Midbrain (tissue), 1 donor: ENCODE data around the gene TELO2.

Experiments used
- DNase-seq: peaks from one replicate; lab custom pipeline; 2025; lab: John Stamatoyannopoulos, UW

Gene TELO2

DNA sequence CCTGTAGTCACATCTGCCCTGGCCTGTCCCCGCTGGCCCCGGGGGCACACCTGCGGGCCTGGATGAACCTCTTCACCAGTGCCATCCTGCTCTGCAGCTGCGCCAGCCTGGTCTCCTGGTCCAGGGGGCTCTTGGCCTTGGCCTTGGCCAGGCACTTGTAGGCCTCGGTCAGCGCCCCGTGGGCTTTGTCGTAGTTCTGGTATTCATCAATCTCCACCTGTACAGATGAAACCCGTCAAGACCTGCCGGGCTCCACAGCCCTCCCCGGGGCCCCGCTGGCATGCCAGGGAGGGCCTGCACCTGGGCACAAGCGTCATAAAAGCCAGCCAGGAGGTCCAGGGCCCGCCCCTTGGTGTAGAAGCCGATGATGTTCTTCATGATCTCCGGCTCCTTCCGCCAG is 26.7 kb downstream of the TELO2 start:
- no peak for DNase-seq

DNA sequence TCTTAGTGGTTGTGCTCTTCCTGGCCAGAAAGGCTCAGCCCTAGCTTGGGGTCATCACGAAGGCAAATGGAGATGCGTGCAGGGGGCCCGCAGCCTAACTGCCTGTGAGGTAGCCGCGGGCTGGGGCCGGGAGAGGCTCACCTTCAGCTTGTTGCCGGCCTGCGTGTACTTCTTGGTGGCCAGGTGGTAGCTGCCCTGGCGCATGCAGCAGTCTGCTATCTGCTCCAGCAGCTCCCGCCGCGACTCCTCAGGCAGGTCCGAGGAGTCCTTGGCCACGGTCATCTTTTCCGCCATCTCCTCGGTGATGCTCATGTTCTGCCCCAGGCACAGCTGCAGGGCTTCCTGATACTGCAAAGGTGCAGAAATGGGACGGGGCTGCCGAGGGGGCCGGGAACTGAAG is 27.3 kb downstream of the TELO2 start:
- DNase-seq: no peak

DNA sequence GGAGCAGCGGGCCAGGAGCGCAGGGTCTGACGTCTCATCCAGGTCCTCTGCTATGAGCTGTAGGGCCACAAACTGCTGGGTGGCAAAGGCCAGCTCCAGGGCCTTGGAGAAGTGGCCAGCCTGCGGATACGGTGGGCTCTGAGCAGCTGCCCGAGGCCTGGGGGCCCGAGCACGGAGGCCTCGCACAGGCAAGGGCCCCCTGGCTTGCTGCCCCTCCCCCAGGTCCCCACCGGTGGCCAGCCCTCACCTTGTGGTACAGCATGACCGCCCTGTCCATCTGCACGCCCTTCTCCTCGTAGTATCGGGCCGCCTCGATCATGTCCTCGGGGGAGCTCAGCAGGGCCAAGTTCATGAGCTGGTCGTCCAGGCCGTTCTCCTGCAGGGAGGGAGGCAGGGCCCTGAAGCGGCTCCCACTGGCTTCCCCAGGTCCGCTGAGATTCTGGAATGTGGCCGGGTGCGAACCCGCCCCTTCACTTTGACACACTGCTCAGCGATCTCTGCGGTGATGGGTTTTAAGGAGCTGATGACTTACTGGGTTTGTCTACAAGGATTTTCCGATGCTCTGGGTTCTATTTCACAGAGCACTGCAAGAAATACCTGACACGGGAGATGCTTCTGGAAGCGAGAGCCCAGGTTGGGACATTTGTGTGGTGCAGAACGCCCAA is 30.6 kb downstream of the TELO2 start:
- DNase-seq: no peak

DNA sequence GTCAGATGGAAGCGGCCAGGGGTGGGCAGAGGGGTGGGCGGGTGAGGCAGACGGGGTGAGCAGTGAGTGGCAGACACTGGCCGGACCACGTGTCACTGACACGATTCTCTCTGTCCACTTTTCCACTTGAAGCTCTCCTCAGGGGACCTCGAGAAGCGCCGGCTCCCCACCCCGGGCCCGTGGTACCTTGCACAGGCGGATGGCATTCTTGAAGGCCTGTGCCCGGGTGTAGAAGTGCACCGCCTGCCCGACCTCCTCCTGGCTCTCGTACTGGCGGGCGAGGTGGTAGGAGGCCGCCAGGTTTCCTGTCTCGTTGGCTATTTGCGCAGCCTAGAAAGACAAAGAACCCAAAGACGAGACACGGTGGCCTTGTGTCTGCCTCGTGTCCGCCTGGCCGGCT is 31.2 kb downstream of the TELO2 start:
- DNase-seq: no peak

DNA sequence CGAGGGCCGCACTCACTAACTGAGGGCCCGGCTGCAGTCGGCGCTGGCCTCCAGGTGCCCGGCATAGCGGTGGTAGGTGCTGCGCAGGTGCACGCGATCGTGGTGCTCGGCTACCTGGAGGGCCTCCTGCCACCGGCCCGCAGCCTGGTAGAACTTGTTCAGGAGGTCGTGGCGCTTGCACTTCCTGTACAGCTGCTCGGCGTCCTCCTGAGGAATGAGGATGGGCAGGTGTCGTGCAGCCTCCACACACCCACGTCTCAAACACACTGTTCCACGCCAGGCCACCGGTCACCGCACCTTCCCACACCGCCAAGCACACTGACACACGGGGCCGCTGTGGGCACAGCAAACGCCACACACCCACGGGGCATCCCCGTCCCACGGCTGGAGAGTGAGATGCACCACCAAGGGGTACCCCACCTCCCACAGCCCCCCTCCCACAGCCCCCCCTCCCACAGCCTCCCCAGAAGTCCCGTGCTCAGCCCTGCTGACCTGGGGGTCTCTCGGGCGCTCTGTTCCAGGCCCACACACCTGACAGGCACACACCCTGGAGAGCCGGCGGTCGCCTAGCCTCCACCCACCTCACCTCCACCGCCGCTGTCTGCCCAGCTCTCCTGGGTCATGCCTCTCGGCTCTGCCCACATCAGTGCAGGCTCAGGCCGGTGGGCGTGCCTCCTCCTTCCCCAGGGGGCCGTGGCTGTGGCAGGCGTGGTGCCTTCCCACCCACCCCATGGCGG is 32.9 kb downstream of the TELO2 start:
- no peak for DNase-seq

DNA sequence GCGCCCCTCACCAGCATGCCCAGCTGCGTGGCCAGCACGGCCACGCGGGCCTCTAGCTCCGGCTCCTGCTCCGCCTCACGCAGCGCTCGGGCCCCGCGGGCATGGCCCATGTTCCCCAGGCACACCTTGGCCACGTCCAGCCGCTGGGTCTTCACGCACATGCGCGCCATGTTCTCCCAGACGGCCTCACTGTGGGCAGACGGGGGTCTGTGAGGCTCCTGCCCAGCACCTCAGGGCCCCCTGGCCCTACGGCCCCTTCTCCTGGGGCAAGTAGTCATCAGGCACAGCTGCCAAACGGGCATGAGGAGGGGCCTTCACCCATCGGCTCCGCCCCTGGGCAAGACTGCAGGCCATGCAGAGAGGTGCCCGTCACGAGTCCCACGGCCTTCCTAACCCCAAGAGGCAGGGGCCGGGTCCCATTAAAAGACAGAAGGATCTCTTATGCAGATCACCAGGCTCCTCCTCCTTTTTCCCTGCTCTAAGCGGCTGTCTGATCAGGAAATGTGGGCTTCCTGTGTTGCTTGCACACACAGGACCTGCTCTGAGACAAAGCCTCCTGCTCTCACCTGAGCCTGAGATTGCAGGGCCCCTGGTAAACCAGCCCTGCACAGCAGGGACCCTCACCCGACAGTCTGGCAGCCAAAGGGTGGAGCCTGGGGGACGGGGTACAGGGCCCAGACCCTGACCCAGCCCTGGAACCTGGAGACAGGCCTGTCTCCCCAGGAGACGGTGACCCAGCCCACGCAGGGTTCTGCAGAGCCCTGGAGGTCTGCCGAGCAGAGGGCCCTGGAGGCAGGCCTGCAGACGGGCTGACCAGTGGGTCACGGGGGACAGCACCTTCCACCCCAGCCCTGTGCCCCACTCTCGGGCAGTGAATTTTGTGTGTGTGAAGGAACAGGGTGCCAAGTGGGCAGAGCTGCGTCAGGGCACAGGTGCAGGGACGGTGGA is 33.7 kb downstream of the TELO2 start:
- DNase-seq: no peak

DNA sequence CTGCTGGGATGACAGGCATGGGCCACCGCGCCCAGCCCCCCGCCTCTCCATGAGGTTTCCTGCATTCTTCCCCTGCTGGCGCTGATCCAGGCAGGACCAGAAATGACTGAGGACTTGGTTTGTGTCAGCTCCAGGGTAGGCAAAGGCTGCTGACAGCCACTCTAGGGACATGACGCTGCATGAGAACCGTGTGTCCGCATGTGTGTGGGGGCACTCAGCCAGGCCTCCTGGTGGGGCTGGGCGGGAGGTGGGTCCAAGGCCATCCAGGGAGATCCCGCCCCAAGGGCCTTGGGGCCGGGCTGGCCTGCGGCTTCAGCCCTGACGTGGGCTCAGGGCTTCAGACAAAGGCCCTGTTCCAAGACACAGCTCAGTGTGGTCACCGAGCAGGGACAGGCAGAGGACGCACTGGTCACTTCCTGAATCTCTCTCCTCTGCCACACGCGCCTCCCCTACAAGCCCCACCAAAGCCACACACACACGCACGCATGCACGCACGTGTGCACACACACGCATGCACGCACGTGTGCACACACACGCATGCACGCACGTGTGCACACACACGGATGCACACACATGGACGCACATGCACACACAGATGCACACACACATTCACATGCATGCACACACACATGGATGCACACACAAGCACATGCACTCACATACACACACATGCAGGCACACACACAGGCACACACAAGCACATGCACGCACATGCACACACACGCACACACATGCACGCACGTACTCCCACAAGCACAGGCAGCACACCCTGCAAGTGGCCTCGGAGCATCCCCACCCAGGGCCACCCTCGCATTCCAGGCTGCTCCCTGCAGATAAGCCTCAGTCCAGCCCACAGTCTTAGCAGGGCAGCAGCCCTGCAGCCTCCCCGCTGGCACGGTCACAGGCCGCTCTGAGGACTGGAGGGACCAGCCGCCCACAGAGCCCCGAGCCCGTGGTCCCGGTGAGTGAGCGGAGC is 35.0 kb downstream of the TELO2 start:
- no peak for DNase-seq

DNA sequence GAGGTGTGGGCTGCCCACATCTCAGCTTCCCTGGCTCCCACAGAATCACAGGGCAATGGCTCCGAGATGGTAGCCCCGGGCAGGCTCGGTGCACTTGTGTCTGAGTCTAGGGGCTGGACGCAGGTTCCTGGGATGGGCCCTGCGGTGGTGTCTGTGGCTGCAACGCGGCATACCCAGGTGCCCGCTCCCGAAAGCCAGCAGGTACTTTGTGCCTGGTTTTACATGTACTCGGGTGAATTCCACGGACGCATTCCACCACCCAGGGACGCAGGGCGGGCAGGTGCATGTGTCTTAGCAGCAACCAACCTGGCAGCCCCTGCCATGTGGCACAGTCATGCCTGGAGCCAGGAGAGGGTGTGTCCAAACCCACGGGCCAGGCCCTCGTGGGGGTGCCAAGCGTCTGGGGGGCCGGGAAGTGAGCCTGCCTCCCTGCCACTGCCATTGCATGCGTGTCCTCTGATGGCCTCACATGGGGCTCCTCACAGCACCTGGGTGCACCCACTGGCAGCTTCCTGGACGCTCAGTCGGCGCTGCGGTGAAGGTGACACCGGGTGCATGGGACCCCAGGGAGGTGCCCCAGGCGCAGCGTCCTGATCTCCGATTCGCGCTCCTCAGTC is 35.9 kb downstream of the TELO2 start:
- no peak for DNase-seq

DNA sequence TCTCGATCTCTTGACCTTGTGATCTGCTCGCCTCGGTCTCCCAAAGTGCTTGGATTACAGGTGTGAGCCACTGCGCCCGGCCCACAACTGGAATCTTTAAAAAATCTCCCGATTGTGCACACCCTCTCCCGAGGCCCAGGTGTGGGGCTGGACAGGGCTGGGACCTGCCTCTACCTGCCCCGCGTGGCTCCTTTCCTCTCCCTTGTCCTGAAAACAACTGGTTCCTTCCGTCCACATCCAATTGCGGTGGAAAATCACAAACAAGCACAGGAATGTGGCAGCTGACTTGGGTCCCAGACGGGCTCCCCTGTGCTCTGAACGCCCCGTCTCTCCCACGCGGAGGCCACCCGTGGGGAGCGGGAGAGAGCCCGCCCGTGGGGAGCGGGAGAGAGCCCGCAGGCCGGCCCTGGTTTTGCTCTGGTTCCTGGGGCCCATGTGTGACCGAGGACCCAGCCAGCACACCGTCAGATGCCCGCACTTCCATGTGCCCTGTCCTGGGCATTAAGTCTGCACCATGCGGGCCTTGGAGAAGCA is 37.3 kb downstream of the TELO2 start:
- DNase-seq: no peak

DNA sequence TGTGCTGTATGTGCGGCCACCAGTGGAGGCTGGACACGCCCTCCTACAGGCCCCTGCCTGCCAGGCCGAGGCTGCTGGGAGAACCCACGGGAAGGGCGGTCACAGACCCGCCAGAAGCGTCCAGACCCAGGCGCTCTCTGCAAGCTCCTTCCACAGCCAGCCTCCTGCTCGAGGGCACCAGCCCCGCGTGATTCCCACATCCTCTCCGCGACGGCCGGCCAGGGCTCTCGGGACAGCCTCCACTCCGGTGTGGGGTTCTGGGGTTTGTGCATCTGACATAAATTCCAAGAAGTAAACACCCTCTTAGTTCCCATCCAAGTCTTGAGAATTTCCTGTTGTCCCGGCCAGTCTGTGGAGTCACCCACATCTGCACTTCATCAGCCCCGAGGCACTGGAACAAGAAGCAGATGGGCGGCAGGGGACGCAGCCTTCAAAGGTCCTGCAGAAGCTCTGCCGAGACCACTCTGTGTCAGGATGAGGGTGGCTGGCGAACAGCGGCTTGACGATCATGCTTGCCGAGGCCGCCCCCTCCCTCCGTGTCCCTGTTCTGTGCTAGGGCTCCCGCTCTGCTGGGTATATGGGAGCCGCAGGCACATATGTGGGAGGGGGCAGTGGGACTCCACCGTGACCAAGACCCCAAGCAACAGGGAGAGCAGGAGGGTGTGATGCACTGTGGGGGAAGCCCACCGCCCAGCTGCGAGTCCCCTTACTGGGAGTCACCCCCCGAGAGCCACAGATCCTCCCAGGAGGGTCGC is 37.9 kb downstream of the TELO2 start:
- DNase-seq: no peak

DNA sequence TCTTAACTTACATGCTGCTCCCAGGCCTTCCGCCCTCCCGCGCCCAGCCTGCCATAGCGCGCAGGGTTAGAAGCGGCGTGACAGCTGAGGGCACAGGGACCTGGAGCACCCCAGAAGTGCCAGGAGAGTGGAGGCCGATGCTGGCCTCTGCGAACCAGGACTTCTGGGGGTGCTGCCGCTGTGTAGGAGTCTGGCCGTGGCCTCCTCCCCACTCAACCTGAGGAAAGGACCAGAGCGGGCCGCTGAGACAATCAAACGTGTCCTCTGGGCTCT is 38.4 kb downstream of the TELO2 start:
- DNase-seq: no peak

DNA sequence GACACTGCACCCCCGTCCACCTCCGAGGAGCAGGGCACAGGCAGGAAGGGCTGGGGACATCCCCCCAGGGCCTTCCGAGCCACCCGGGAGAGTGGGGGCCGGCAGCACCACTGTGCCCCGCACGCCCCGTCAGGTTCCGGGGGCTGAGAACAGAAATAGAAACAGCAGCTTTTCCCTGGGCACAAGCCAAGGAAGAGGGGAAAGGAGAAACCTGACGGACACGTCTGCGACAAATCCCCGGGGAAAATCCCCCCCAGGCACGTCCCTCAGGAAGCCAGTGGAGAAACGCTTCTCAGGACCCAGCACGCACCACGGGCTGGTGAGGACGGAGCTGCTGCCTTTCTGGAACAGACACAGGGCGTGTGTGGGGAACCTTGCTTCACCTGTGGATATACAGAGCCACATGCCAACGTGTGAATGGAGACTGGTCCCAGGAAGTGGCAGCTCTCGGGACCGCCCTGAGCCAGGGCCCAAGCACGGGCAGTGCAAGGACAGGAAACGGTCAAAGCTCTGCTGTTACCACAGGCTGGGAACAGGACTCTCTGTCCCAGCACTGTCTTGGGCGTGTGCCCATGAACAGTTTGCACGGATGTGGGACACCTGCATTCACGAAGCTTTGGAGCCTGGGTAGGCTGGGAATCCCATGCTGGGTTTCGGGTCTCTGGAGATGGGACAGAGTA is 39.1 kb downstream of the TELO2 start:
- no peak for DNase-seq

DNA sequence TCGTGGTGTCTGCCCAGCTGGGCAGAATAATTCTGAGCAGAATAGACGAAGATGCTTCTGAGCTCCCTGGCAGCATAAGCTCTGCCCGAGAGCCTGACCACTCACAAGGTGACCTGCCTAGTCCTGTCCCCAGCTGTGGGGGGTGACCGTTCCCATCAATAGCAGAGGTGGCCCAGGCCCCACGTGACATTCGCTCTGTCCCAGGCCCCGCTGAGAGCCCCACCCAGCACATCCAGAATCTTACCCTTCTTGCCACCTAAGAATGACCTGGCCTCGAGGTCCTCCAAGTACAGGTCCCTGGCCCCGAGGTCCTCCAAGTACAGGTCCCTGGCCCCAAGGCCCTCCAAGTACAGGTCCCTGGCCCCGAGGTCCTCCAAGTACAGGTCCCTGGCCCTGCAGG is 39.6 kb downstream of the TELO2 start:
- DNase-seq: no peak

DNA sequence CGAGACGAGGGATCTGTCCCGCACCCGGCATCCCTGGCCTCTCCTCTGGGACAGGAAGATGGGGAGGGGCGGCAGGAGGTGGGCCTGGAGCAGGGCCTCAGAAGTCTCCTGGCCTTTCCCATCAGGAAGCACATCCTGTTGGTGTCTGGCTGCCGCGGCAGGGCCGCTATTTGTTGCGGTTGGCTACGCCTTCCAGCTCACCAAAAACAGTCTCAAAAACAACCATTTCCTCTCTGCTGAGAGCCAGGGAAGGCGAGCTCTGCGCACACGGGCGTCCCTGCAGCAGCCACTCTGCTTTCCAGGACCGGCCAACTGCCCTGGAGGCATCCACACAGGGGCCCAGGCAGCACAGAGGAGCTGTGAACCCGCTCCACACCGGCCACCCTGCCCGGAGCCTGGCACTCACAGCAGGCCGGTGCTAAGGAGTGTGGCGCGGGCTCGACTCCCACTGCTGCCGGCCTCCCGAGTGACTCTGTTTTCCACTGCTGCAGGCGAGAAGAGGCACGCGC is 40.3 kb downstream of the TELO2 start, which contains the start of gene TMEM204:
Gene TMEM204 (plus strand): TSS at position 224 of the 509 bp plus-strand sequence. CDS start 610 bp downstream, outside the sequence.
- DNase-seq: no peak

DNA sequence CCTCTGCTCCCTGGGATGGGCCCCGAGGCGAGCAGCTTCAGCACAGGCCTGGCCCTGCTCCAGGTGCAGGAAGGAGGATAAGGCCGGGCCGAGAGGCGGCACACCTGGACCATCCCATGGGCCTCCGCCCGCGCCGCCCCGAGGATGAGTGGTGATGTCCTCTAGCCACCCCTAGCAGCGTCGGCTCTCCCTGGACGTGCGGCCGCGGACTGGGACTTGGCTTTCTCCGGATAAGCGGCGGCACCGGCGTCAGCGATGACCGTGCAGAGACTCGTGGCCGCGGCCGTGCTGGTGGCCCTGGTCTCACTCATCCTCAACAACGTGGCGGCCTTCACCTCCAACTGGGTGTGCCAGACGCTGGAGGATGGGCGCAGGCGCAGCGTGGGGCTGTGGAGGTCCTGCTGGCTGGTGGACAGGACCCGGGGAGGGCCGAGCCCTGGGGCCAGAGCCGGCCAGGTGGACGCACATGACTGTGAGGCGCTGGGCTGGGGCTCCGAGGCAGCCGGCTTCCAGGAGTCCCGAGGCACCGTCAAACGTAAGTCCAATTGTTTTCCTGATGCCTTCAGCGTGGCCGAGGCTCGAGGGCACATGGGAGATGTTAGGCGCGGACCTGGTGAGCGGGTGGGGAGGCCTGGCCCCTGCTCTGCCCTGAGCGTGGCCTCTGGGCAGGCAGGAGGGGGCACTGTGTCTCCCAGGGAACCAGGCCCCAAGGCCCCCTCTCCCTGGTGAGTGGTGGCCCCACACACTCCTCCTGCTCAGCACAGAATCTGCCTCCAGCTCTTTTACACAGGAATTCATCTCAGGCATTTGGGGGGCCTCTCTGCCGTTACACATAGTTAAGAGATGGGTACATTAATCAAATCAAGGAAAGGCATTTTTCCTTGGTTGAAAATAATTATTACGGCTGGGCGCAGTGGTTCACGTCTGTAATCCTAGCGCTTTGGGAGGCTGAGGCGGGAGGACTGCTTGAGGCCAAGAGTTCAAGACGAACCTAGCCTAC is 41.2 kb downstream of the TELO2 start:
- DNase-seq: no peak

DNA sequence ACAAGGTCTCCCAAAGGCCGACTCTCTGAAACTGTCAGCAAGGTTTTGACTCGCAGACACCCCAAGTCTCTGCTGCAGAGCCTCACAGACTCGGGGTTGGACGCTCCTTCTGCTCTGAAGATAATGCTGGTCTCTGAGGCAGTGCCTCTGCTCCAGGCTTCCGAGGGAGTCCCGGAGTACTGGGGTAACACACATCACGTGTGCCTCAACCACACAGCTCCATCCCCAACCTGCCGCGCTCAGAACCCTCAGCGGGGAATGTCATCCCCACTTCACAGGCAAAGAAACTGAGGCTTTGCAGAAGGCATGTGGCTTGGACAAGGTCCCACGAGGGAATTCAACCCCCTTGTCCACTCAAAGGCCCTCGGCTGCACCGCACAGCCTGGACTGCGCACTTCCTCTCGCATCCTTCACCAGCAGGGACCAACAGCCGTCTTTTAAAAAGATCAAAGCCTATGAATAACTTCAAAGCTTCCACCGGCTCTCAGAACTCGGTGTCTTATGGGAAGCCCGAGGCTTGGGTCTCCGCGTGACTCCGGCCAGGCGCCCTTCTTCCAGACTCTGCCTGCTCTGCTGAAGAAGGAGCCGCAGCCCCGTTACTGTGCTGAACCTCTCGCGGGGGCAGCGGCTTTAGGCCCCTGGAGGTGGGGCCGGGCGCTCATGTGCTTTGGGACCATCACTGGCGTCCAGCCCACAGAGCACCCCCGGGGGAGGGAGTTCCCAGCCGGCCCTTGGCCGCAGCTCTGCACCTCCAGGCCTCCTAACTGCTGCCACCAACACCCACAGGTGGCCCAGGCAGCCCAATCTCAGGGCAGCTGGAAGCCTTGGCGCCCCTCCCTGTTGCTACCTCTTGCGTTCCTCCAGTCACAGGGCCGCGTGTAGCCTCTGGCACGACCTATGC is 42.5 kb downstream of the TELO2 start:
- no peak for DNase-seq

DNA sequence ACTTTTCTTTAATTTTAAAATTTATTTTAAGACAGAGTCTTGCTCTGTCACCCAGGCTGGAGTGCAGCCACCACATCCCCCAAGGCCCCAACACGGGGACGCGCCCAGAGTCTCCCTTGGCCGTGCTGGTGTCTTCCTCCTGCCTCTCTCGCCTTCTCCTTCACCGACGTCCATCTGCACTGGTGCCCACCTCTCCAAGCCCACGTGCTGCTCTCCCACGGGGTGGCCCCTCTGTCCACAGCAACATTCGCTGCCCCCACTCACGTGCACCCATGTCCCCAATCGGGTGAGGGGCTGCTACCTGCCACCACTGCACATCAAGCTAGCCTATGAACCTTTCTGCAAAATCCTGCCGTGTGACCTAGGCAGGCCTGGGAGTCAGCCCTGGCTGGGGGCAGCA is 43.4 kb downstream of the TELO2 start:
- no peak for DNase-seq
